Activated naive CD8-positive, alpha-beta T cell treated with anti-CD3 and anti-CD28 coated beads, Interleukin-2, amount 10 ng/mL, durations not matched to agents 7 days and 5 days (primary cell): ENCODE results near the gene TMEM87A. TPM values are rescaled to one million over a fixed set of nuclear protein-coding genes. Genes with fewer than 3 reads are reported as not detected.
A peak's percentile ranks its signal among the peaks of the same experiment; 100 is the strongest.

Source experiments
- ATAC-seq: fragments of 150-1000 bp; cut with Tn5 transposase; one replicate; pipeline ENCODE4 v1.10.0; 2021; ENCODE audit warnings: low read depth, moderate library complexity
- POLR2A ChIA-PET: fragments of 350-600 bp; sonication (Branson Sonifier 250); formaldehyde crosslinking; loops from one replicate; lab custom pipeline; 2021; ENCODE audit warnings: antibody characterized with exemption; lab: Charles Lee
- DNase-seq: peaks from one replicate; pipeline ENCODE4 v3.0.0; 2021
- H3K27ac Mint-ChIP-seq: one replicate; pipeline ENCODE4 v1.8.0; 2022; ENCODE audit warnings: mild to moderate bottlenecking, mixed read lengths
- H3K27me3 Mint-ChIP-seq: one replicate; pipeline ENCODE4 v1.8.0; 2022; ENCODE audit warnings: mild to moderate bottlenecking, moderate library complexity, mixed read lengths
- H3K36me3 Mint-ChIP-seq: one replicate; pipeline ENCODE4 v1.8.0; 2021; ENCODE audit warnings: mild to moderate bottlenecking, mixed read lengths
- H3K4me1 Mint-ChIP-seq: one replicate; pipeline ENCODE4 v1.8.0; 2021; ENCODE audit warnings: mixed read lengths
- H3K4me3 Mint-ChIP-seq: one replicate; pipeline ENCODE4 v1.8.0; 2022; ENCODE audit warnings: mild to moderate bottlenecking, moderate library complexity, mixed read lengths
- H3K9me3 Mint-ChIP-seq: one replicate; pipeline ENCODE4 v1.8.0; 2021; ENCODE audit warnings: mixed read lengths
- microRNA-seq: library from miRNA; unstranded; fragments of <30 nt; microRNA quantifications from one replicate; pipeline ENCODE4 v1.2.0, GENCODE V29; 2022
- total RNA-seq, 2 experiments: library from RNA; stranded (reverse); gene quantifications; one replicate each; pipeline ENCODE4 v1.2.3, GENCODE V29; 2021

Gene TMEM87A
- total RNA-seq, 2 experiments from 2014 or later = 39.1 to 42.0 TPM

- Mint-ChIP-seq H3K4me1 (peaks cover 4% of the 10 kb centered on the region), H3K36me3 (peaks cover 24% of the 10 kb centered on the region), H3K4me3 (no peak overlapping the region), H3K27ac (no peak overlapping the region), H3K27me3 (no peaks in the 10 kb centered on the region), H3K9me3 (no peaks in the 10 kb centered on the region)
- ATAC-seq (no peak), DNase-seq (no peak)
- POLR2A ChIA-PET = no interaction called here
These were observed 109.9 kb downstream of the TMEM87A start for GRCh38 chr15:42163291-42163690.

Small RNA genes within 50 kb of the gene (microRNA-seq; reads per million reads assigned to microRNA genes)
- gene MIR627 = 87.0 reads per million, percentile 54 among the genes with 10 or more reads in this experiment

Other genes with a start within 250 kb of the TMEM87A start
- not detected for gene PLA2G4D, start 178.9 kb downstream of the TMEM87A start, total RNA-seq
- not detected for gene PLA2G4F, start 116.8 kb downstream of the TMEM87A start, total RNA-seq
- 10 to 100 TPM; 88.8 to 91.7 TPM for gene VPS39, start 65.1 kb downstream of the TMEM87A start, total RNA-seq
- 10 to 100 TPM; 38.3 to 38.6 TPM for gene GANC, start 232 bp downstream of the TMEM87A start, total RNA-seq
- gene CAPN3, start 86.1 kb upstream of the TMEM87A start, total RNA-seq = 10 to 100 TPM in 1 of 2 experiments, 1 to 10 TPM in 1; 8.3 to 10.1 TPM
- gene ZNF106, start 217.7 kb upstream of the TMEM87A start, total RNA-seq = 10 to 100 TPM; 50.9 to 51.8 TPM
- gene SNAP23, start 222.2 kb upstream of the TMEM87A start, total RNA-seq = 10 to 100 TPM; 47.6 to 57.9 TPM